ENCODE data around the gene TAP2.

The TAP2 gene

DNA sequence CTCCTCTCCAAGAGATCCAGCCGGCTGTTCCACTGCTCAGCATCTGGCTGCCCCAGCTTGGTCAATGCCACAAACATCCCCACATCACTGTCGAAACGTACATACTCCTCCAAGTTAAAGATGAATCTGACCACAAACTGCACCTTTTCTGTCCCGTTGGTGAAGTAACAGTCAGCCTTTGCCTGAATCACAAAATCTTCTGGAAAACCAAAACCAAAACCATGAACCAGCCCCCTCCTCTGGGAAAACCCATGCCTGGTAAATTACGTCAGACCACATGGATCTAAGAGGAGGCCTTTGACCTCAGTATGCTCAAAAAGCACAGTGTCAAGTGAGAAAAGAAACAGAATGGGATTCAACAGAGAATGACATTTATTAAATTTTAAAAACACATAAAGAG, 23.4 kb downstream of the TAP2 start:
- ATAC-seq: no peak
- TF ChIP-seq, protein P1, sequence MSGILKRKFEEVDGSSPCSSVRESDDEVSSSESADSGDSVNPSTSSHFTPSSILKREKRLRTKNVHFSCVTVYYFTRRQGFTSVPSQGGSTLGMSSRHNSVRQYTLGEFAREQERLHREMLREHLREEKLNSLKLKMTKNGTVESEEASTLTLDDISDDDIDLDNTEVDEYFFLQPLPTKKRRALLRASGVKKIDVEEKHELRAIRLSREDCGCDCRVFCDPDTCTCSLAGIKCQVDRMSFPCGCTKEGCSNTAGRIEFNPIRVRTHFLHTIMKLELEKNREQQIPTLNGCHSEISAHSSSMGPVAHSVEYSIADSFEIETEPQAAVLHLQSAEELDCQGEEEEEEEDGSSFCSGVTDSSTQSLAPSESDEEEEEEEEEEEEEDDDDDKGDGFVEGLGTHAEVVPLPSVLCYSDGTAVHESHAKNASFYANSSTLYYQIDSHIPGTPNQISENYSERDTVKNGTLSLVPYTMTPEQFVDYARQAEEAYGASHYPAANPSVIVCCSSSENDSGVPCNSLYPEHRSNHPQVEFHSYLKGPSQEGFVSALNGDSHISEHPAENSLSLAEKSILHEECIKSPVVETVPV (CRISPR knock-in tag; IDR thresholded peaks at IDR 0.05): no peak
- TF ChIP-seq OSR1 (CRISPR knock-in tag; IDR thresholded peaks at IDR 0.05) (no peak), CSDC2 (CRISPR knock-in tag; IDR thresholded peaks at IDR 0.05) (no peak), ZNF565 (CRISPR knock-in tag; conservative IDR thresholded peaks at IDR 0.05; ENCODE audit: low read depth) (no peak), RARB (CRISPR knock-in tag; IDR thresholded peaks at IDR 0.05) (no peak), BACH2 (CRISPR knock-in tag; IDR thresholded peaks at IDR 0.05; ENCODE audit: borderline replicate concordance) (no peak), ISL1 (CRISPR knock-in tag; IDR thresholded peaks at IDR 0.05) (no peak), ESRRG (CRISPR knock-in tag; IDR thresholded peaks at IDR 0.05) (no peak), ARNTL (CRISPR knock-in tag; IDR thresholded peaks at IDR 0.05; ENCODE audit: borderline replicate concordance, low read depth) (no peak), ZFP3 (CRISPR knock-in tag; IDR thresholded peaks at IDR 0.05) (no peak), TOX (CRISPR knock-in tag; IDR thresholded peaks at IDR 0.05; ENCODE audit: borderline replicate concordance) (no peak), PPARA (CRISPR knock-in tag; IDR thresholded peaks at IDR 0.05; ENCODE audit: borderline replicate concordance) (no peak), SNAI2 (CRISPR knock-in tag; IDR thresholded peaks at IDR 0.05) (no peak), TCF4 (CRISPR knock-in tag; IDR thresholded peaks at IDR 0.05; ENCODE audit: borderline replicate concordance) (no peak), ZC3H10 (CRISPR knock-in tag; IDR thresholded peaks at IDR 0.05) (no peak), ZFP30 (CRISPR knock-in tag; IDR thresholded peaks at IDR 0.05) (no peak)
- TF ChIP-seq, protein P2, sequence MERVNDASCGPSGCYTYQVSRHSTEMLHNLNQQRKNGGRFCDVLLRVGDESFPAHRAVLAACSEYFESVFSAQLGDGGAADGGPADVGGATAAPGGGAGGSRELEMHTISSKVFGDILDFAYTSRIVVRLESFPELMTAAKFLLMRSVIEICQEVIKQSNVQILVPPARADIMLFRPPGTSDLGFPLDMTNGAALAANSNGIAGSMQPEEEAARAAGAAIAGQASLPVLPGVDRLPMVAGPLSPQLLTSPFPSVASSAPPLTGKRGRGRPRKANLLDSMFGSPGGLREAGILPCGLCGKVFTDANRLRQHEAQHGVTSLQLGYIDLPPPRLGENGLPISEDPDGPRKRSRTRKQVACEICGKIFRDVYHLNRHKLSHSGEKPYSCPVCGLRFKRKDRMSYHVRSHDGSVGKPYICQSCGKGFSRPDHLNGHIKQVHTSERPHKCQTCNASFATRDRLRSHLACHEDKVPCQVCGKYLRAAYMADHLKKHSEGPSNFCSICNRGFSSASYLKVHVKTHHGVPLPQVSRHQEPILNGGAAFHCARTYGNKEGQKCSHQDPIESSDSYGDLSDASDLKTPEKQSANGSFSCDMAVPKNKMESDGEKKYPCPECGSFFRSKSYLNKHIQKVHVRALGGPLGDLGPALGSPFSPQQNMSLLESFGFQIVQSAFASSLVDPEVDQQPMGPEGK (CRISPR knock-in tag; IDR thresholded peaks at IDR 0.05; ENCODE audit: borderline replicate concordance): no peak
- TF ChIP-seq, protein P3, sequence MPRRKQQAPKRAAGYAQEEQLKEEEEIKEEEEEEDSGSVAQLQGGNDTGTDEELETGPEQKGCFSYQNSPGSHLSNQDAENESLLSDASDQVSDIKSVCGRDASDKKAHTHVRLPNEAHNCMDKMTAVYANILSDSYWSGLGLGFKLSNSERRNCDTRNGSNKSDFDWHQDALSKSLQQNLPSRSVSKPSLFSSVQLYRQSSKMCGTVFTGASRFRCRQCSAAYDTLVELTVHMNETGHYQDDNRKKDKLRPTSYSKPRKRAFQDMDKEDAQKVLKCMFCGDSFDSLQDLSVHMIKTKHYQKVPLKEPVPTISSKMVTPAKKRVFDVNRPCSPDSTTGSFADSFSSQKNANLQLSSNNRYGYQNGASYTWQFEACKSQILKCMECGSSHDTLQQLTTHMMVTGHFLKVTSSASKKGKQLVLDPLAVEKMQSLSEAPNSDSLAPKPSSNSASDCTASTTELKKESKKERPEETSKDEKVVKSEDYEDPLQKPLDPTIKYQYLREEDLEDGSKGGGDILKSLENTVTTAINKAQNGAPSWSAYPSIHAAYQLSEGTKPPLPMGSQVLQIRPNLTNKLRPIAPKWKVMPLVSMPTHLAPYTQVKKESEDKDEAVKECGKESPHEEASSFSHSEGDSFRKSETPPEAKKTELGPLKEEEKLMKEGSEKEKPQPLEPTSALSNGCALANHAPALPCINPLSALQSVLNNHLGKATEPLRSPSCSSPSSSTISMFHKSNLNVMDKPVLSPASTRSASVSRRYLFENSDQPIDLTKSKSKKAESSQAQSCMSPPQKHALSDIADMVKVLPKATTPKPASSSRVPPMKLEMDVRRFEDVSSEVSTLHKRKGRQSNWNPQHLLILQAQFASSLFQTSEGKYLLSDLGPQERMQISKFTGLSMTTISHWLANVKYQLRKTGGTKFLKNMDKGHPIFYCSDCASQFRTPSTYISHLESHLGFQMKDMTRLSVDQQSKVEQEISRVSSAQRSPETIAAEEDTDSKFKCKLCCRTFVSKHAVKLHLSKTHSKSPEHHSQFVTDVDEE (CRISPR knock-in tag; IDR thresholded peaks at IDR 0.05): no peak
- TF ChIP-seq, protein P4, sequence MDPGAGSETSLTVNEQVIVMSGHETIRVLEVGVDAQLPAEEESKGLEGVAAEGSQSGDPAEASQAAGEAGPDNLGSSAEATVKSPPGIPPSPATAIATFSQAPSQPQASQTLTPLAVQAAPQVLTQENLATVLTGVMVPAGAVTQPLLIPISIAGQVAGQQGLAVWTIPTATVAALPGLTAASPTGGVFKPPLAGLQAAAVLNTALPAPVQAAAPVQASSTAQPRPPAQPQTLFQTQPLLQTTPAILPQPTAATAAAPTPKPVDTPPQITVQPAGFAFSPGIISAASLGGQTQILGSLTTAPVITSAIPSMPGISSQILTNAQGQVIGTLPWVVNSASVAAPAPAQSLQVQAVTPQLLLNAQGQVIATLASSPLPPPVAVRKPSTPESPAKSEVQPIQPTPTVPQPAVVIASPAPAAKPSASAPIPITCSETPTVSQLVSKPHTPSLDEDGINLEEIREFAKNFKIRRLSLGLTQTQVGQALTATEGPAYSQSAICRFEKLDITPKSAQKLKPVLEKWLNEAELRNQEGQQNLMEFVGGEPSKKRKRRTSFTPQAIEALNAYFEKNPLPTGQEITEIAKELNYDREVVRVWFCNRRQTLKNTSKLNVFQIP (CRISPR knock-in tag; IDR thresholded peaks at IDR 0.05; ENCODE audit: borderline replicate concordance, low read depth): no peak

DNA sequence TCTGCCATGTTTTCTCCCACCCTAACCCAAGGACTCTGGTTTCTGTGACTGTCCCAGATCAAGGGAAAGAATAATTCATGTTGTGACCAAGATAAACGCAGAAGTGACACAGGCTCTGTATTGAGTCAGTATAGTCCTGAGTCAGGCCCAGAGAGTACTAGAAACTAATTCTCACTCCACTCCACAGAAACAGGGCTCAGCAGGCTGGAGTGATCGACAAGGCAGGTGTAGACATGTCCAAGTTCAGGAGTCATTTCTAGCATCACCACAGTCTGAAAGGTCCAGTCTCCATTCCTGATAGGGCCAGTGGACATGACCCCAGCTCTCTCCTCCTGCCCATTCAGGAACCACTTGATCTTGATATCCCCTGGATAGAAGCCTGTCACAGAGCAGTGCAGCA, 24.4 kb downstream of the TAP2 start:
- no peak for TF ChIP-seq ZNF70 (CRISPR knock-in tag; IDR thresholded peaks at IDR 0.05)
- no peak for TF ChIP-seq GLIS3 (CRISPR knock-in tag; IDR thresholded peaks at IDR 0.05)
- TF ChIP-seq, protein P4 (CRISPR knock-in tag; IDR thresholded peaks at IDR 0.05; ENCODE audit: borderline replicate concordance, low read depth): no peak
- TF ChIP-seq TCF4 (CRISPR knock-in tag; IDR thresholded peaks at IDR 0.05; ENCODE audit: borderline replicate concordance): no peak
- no peak for TF ChIP-seq ZC3H10 (CRISPR knock-in tag; IDR thresholded peaks at IDR 0.05)
- TF ChIP-seq, protein P3 (CRISPR knock-in tag; IDR thresholded peaks at IDR 0.05): no peak
- ATAC-seq: no peak
